NCI-H526 (cell line): Measurements from ENCODE around the gene KRTDAP.

Experiments used
- DNase-seq, 2 experiments: peaks; one replicate each; lab custom pipeline; 2025; lab: John Stamatoyannopoulos, UW

Gene KRTDAP

GRCh38 chr19:35512831-35513627, 22.8 kb upstream of the KRTDAP start:
- no peak for DNase-seq

DNA sequence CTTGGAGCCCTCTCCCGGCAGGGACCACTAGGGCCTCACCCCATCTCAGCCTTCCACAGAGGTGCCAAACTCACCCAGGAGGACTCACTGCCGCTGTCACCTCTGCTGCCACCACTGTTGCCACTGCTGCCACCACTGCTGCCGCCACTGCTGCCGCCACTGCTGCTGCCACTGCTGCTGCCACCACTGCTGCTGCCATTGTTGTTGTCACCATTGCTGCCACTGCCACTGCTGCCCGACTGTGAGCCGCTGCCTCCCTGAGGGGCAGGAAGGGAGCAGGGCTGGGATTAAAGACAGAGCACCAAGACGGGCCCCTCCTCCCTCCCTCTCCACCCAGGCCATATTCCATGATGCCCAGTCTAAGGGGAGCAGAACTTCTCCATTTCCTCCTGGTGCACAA, 21.1 kb upstream of the KRTDAP start:
- no peak for DNase-seq

- no peak for DNase-seq
Measured at GRCh38 chr19:35510626-35510964, 20.3 kb upstream of the KRTDAP start.

DNA sequence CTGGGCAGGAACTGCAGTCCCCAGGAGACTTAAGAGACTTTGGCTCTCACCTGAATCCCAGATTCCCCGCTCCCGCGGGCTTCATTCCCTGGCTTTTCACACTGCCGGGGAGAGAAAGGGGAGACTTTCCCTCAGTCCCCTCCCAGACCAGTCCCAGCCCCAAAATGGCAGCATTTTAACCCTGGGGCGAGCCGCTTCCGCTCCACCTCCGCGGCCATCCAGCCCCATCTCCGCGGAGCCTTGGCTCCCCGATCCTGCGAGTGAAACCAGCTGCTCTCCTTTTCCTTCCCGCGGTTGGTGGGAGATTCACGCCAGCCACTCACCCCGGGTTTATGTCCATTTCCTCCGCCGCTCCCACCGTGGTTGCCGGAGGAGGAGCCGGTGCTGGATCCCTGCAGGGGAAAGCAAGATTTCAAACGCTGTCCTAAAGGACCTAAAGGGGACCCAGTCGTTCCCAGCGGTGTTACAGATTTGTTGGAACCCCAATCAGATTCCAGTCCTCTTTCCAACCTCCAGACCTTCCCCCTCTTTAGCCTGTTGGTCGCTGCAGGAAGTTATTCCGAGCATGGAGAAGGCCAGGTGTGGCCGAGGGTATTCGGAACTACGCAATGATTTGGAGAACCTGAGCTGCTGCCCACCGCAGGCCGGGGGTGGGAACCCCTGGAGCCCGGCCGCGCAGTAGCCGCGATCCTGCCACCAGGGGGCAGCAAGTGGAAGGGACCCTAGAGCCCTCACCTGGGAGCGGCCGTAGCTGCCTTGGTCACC, 19.8 kb upstream of the KRTDAP start:
- peak; percentile 68 to 94 for DNase-seq

DNA sequence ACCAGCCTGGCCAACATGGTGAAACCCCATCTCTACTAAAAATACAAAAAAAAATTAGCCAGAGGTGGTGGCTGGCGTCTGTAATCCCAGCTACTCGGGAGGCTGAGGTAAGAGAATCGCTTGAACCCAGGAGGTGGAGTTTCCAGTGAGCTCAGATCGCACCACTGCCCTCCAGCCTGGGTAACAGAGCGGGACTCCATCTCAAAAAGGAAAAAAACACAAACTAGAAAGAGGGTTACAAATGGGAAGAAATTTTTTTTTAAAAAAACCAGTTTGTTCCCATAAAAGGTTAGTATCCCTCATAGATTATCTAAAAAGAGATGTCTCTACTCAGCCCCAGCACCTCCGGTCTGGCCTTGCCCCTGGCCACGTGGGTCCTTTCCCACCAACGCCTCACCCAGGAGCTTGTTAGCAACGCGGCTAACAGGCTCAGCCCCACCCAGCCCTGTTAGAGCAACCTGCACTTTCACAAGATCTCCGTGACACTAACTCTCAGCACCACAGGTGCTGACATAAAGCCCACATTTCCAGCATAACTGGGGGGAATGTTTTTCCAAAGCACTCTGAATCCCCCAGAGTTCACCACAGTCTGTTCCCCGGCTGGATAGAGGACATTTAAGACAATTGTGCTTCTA, 18.9 kb upstream of the KRTDAP start:
- DNase-seq: peak; percentile 67 to 85

- no peak for DNase-seq
Measured at GRCh38 chr19:35508129-35508528, 17.9 kb upstream of the KRTDAP start.

GRCh38 chr19:35507561-35507960, 17.3 kb upstream of the KRTDAP start:
- no peak for DNase-seq

- DNase-seq: no peak
Measured at GRCh38 chr19:35506011-35506410, 15.7 kb upstream of the KRTDAP start.

GRCh38 chr19:35502751-35503150, 12.5 kb upstream of the KRTDAP start:
- no peak for DNase-seq

DNA sequence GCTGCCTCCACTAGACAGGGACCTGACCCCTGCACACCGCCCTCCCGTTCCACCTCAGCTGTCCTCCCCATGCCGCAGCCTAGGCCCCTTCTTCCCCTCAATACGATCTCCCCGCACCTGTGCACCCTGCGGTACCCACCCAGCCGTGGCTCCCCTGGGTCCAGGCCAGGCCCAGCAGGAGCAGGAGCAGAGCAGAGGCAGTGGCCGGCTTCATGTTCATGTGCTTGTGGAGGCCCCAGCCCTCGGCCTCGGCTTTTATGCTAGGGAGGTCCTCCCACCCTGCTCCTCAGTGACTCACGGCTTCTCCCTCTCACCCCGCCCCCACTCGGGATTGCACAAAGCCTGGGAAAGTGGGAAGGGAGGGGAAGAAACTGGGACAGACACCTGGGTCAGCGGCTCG, 11.4 kb upstream of the KRTDAP start:
- no peak for DNase-seq

DNA sequence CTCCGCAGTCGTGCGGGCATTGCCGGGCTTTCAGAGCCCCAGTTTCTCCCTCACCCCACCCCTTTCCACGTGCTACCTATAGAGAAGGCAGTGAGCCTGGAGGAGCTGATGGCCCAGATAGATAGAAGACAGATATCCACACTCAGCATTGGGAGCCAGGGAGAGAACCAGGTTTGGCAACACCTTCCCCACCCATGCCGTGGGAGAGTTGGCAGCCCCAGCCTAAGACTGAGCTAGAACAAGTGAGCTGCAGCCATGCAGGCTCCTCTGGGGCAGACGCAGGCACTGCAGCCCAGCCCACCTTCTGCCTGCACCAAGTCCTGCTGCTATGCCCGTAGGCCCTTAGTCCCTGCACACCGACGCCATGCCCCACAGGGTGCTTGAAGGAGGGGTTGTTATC, 10.3 kb upstream of the KRTDAP start:
- no peak for DNase-seq

- DNase-seq: peak; percentile 48 to 77
Measured at GRCh38 chr19:35498984-35499527, 8.8 kb upstream of the KRTDAP start.

- DNase-seq: no peak
Measured at GRCh38 chr19:35498220-35498619, 8.0 kb upstream of the KRTDAP start.

DNA sequence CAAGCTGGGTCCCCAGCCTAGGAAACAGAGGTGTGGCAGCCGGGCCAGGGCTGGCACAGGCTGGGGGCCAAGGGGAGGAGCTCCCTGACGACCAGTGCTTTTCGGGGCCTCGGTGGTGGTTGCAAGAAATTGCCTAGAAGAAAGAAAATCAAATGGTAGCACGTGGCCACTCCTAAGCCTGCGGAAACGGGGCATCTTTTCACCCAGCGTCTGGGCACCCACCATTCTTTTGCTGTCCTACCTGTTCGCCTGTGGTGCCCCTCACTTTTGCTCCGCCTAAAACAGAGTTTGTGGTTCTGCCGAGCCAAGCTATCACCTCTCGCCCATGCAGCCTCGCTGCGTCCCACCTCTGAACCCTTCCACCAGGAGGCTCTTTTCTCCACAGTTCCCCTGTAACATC, 7.1 kb upstream of the KRTDAP start:
- DNase-seq: no peak

DNA sequence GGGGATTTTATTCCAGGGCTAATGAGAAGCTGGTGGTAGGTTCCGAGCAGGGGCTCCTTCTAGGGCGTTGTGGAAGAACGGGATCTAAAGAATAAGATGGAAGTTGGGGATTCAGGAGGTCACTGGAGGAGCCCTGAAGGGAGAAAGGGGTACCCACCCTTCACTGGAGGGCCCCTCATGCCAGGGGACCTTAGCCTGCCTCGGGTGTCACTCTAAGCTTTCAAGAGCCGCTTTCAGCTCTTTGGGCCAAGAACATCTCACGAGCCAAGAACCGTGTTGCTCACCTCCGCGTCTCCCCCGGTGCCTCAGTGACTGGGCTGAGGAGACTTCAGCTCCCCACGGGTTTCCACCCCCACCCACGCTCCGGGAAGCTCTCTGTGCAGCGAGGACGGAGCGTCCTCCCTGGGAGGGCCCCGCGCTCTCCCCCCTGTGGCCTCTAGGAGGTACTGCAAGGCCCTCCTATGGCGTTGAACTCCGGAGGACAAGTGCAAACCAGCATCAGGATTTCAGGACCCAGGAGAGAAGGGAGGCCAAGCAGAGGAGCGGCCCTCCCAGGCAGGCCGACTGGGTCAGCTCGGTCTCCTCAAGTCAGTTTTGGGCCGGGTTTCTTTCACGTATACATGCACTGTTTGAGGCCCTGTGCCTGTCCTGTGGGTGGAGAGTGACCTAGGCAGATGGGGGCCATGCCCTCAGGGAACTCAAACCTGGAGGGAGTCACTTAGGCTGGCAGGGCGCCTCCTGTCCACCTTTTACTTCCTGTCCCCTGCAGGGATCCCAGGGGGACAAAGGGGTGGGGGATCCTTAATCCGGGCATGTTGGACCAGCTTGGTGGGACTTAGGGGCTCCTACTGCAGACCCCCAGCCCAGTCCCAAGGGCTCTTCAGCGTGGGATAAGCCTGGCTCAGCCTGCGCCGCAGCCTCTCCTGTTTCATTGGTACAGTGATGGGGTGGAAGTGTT, 5.1 kb upstream of the KRTDAP start:
- DNase-seq: peak; percentile 50 to 89

- DNase-seq: no peak
Measured at GRCh38 chr19:35493971-35494370, 3.7 kb upstream of the KRTDAP start.

DNA sequence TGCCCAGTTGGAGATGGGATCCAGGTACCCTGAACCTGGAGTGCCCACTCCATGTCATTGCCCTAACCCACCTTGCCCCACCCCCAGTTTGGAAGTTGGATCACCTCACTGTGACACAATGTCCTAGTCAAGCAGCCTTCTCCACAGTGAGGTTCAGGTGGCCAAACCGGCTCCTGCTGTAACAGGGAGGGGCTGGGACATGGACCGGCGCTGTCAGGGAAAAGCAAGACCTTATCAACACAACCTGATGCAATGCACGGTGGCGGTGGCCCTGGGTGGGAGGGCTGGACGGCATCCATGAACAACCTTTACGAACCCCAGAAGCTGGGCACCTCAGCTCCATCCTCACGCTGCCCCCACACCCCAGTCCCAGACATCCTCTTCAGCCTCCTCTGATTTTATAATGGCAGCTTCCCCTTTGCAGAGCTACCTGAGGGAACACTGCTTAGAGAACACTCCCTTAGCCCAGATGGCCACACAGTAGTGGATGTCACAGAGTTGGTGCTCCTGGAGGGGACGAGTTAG, 1.6 kb upstream of the KRTDAP start:
- no peak for DNase-seq

GRCh38 chr19:35488677-35489076, 1.6 kb downstream of the KRTDAP start:
- DNase-seq: no peak

DNA sequence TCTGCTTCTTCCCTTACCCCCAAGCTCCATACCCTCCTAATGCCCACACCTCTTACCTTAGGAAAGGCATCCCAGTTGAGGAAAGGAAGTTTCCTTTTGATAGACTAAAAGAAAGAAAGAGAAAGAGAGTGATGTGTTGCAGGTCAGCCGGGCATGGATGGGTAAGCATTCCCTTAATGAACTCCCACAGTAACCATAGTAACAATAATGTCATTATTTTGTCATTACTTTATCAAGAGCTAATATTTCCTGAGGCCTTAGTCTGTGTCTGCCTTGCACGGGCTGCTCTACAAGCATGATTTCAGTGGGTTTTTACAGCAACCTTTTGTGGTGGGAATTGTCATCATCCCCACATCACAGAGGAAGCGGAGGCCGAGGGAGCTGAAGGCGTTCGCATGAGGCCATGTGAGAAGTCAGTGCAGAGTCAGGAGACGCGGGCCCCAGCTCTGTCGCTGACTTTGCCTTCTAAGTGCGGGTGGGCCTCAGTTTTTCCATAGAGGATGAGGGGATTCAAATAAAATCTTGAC, 2.5 kb downstream of the KRTDAP start:
- DNase-seq: no peak

- DNase-seq: no peak
Measured at GRCh38 chr19:35486268-35486708, 4.0 kb downstream of the KRTDAP start.
